NCI-H524 (cell line): ENCODE data around the gene XRCC2.
"Not testable (repeated sequence)": the region's sequence is repeated elsewhere in the genome, so short reads cannot be mapped to it uniquely, and the experiment has no call there.

Experiments used
- DNase-seq, 2 experiments: peaks; one replicate each; lab custom pipeline; 2025; lab: John Stamatoyannopoulos, UW

Gene XRCC2

GRCh38 chr7:152664636-152665035, 11.3 kb downstream of the XRCC2 start:
- DNase-seq = no peak

GRCh38 chr7:152663931-152664330, 12.0 kb downstream of the XRCC2 start:
- DNase-seq = no peak

GRCh38 chr7:152663148-152663740, 12.7 kb downstream of the XRCC2 start:
- DNase-seq = peak; percentile 4 to 7

- DNase-seq = no peak
Measured at GRCh38 chr7:152661479-152661878, 14.5 kb downstream of the XRCC2 start.

GRCh38 chr7:152660021-152660420, 15.9 kb downstream of the XRCC2 start:
- DNase-seq = no peak

GRCh38 chr7:152654971-152655370, 21.0 kb downstream of the XRCC2 start:
- DNase-seq = no peak

GRCh38 chr7:152649220-152649619, 26.7 kb downstream of the XRCC2 start:
- no peak for DNase-seq

- no peak for DNase-seq
Measured at GRCh38 chr7:152647009-152647408, 28.9 kb downstream of the XRCC2 start.

GRCh38 chr7:152646579-152646978, 29.4 kb downstream of the XRCC2 start:
- DNase-seq = not testable (repeated sequence)

- DNase-seq = no peak
Measured at GRCh38 chr7:152643979-152644559, 31.9 kb downstream of the XRCC2 start.

- no peak for DNase-seq
Measured at GRCh38 chr7:152641384-152641783, 34.6 kb downstream of the XRCC2 start.

GRCh38 chr7:152640829-152641228, 35.1 kb downstream of the XRCC2 start:
- no peak for DNase-seq

GRCh38 chr7:152637920-152638580, 37.9 kb downstream of the XRCC2 start:
- no peak for DNase-seq

GRCh38 chr7:152637161-152637560, 38.8 kb downstream of the XRCC2 start:
- no peak for DNase-seq

GRCh38 chr7:152636441-152636840, 39.5 kb downstream of the XRCC2 start:
- DNase-seq = no peak

- DNase-seq = no peak
Measured at GRCh38 chr7:152633504-152633903, 42.4 kb downstream of the XRCC2 start.

GRCh38 chr7:152633072-152633471, 42.9 kb downstream of the XRCC2 start:
- DNase-seq = no peak

- not testable (repeated sequence) for DNase-seq
Measured at GRCh38 chr7:152628772-152629171, 47.2 kb downstream of the XRCC2 start.

- no peak for DNase-seq
Measured at GRCh38 chr7:152624228-152624627, 51.7 kb downstream of the XRCC2 start.

- DNase-seq = no peak
Measured at GRCh38 chr7:152621426-152621825, 54.5 kb downstream of the XRCC2 start.

GRCh38 chr7:152619027-152619739, 56.8 kb downstream of the XRCC2 start:
- DNase-seq = no peak

- DNase-seq = no peak
Measured at GRCh38 chr7:152618427-152618826, 57.5 kb downstream of the XRCC2 start.

GRCh38 chr7:152617056-152617455, 58.9 kb downstream of the XRCC2 start:
- no peak for DNase-seq
